ENCODE results near the gene SMCO4. TPM values are rescaled to one million over a fixed set of nuclear protein-coding genes. Genes with fewer than 3 reads are reported as not detected.
"Not testable (repeated sequence)": the region's sequence is repeated elsewhere in the genome, so short reads cannot be mapped to it uniquely, and the experiment has no call there.

The SMCO4 gene
- polyA plus RNA-seq, 10 donors: 6.5 to 17.5 (median 10.3) TPM

DNA sequence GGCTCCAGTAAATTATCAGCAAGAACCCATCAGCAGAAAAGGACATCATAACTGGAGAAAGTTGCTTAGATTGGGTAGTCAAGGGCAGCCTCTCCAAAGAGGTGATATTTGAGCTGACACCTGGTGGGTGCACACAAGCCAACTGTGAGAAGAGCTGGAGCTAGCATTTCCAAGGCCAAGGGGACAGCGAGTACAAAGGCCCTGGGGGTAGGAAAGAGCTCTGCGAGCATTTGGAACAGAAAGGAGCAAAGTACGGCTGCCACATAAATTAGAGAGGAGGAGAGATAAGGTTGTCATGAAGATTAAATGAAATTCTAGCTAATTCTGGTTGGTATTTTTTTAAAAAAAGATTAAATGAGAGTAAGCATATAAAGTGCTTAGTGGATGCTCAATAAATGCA, 21.7 kb upstream of the SMCO4 start:
- DNase-seq: no peak

DNA sequence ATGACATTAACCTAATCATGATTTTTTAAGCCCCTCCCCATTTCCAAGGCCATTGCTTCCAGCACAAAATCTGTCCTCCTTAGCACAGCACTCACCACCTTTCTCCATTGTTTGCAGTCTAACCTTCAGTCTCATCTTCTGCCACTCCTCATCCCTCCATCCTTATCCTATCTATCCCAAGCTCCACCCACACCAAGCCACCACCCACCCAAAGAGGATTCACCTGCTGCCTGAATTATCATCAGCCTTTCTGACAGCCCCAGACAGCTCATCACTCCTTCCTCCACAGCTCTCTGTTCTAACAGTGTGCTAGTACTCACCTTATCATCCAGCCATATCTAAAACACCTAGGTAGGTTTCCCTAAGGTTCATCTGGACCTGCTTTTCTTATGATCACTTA, 20.7 kb upstream of the SMCO4 start:
- DNase-seq: no peak

DNA sequence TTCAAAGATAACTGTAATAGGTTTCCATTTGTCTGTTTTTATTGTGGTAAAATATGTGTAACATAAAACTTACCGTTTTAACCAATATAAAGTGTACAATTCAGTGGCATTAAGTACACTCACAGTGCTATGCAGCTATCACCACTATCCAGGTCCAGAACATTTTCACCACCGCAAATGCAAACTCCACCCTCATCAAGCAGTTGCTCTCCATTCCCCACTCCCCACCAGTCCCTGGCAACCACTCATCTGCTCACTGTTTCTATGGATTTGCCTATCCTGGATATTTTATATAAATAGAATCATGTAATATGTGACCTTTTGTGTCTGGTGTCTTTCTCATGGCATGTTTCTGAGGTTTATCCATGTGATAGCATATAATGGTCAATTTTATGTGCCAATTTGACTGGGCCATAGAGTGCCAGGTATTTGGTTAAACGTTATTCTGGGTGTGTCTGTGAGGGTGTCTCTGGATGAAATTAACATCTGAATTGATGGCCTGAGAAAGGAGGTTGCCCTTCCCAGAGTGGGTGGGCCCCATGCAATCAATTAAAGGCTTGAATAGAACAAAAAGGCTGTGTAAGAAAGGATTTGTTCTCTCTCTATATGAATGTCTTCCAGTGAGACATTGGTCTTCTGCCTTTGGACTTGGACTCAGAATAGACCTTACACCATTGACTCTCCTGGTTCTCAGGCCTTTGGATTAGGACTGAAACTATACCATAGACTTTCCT, 17.2 kb upstream of the SMCO4 start:
- DNase-seq: no peak

DNA sequence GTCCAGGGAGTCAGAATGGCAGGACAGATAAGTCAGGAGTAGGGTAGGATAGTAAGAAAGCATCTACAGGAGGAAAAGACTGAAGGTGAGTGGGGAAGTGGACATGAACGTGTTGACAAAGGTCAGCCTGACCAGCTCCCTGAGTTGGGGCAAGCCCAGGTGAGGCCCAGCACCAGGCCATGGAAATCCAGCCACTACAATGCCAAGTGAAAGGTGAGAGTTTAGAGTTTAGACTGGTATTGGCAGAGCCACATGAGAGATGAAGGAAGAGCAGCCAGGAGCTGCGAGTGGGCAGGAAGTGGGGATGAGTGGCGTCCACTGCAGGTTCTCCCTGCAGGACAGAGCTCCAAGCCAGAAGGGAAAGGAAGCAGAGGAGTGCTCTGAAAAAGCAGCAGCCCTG, 16.5 kb upstream of the SMCO4 start:
- no peak for DNase-seq

DNA sequence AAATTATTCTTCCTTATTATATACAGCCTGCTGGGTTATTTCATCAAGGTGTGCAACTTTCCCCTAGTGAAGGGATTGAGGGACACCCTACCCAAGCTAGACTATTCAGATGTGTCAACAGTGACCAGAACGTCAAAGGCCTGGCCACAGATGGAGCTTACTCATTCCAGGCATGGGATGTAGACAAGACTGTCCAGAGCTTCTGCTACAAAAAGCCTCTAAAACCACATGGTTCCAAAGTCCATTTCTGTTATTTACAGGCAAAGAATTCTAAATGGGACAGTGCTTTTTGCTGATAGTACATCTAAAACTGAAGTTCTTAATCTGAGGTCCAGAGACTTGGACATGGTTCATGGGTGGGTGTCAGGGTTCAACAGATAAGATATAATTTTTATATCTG, 9.7 kb upstream of the SMCO4 start:
- DNase-seq: no peak

GRCh38 chr11:93549976-93550375, 6.8 kb upstream of the SMCO4 start:
- DNase-seq: no peak

GRCh38 chr11:93548679-93549319, 5.6 kb upstream of the SMCO4 start:
- DNase-seq: no peak

DNA sequence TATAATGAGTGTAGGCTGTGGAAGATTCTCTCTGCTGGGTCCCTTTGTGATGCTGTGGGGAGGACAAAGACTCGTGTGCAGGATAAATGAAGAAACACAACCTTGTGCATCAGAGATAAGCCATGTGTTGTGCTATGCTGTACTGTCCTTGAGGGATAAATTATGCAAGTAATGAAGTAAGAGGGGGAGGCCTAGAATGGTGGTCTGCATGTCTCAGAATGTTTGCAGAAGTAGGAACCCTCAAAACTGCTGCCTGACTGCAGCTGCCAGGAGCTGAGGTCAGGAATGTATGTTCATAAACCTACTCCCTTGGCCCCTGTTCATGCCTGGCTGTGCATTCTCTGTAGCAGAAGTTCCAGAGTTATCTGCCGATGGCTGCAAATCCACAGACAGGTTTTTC, 4.6 kb upstream of the SMCO4 start:
- no peak for DNase-seq

DNA sequence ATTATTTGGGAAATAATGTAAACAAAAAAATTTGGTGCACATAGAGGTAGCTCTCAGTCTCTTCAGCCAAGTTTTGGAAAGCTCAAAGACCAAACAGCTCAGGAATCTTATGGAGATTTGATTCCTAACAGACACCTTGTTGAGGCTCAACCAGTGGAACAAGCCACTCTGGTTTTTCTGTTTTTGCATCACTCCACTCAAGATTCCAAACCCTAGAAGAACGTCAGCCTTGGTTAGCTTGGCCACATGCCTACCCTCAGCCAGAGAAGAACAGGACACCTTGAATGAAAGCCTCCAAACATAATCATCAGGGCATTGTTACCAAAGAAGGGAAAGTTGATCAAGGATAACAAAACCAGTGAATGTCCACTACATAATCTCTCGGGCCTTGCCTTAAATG, 3.8 kb upstream of the SMCO4 start:
- no peak for DNase-seq

DNA sequence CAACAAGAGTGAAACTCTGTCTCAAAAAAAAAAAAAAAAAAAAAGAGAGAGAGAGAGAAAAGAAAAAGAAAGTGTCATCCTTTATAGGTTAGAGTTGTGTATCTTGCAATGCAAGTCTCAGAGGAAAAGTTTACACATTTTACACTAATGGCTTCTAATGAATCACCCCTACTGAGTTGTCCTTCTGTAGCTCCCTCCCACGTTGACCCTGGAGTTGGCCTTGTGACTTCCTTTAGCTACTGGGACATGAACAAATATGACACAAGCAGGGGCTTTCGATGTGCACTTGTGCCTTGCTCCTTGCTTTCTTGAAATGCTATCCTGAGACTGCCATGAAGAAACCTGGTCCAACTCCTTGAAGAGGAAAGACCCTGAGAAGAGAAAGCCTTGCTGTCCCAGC, 2.4 kb upstream of the SMCO4 start:
- no peak for DNase-seq

DNA sequence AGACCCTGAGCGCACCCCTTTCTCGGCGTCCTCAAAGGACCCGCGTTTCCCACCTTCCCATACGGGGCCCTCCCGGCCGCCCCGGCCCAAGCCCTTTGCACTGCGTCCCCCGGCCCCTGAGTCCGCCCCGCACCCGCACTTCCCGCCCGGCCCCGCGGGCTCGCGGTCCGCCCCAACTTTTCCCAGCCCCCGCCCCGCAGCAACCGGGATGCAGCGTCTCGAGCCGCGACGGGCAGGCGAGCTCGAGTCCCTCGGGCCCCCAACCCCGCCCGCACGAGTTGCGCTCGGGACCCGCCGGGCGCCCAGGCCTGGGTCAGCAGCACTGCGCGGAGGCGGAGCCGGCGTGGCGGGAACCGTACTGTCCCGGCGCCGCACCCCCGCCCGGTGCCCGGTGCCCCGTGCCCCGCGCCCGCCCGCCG, 371 bp downstream of the SMCO4 start:
- no peak for DNase-seq

DNA sequence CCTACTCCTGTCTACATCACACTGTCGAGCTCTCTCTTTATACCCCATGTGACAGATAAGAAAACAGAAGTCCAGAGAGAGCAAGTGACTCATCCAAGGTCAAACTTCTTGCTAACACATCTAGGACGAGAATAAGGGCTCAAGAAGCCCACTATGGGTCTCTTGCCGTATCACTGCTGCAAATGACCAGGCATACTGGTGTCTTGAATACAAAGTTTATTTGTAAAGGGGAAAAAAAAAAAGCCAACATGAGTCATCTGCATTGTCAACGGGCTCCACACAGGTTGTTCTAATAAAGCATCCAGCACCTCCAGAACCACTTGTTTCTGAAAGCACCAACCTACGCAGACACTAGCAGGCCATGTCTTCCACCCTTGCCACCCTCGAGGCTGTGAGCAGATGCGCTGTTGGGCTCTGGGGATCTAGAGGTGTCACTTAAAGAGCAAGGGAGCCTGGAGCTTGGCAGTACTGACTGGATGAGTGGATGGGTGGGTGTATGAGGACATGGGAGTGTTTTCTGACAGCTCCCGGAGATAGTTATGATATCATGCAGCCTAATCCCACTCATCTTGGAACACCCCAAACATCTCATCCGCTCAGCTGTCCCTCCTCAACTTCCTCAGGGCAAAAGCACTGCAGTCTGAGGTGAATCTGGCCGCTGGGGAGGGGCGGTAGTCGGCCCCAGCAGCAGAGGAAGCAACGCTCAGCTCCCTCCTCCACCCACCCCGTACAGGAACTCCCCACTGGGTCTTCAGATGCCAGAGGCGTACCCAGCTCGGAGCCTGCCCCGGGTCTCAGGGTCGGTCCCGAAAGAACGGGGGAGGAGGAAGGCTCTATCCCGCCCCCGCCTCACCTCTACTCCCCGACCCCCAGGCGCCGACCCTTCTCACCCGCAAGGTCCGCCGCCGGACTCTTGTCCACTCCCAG, 1.0 kb downstream of the SMCO4 start:
- peak in 1 of 3 donors; percentile 70 for DNase-seq

GRCh38 chr11:93540896-93541553, 2.2 kb downstream of the SMCO4 start:
- DNase-seq: no peak

DNA sequence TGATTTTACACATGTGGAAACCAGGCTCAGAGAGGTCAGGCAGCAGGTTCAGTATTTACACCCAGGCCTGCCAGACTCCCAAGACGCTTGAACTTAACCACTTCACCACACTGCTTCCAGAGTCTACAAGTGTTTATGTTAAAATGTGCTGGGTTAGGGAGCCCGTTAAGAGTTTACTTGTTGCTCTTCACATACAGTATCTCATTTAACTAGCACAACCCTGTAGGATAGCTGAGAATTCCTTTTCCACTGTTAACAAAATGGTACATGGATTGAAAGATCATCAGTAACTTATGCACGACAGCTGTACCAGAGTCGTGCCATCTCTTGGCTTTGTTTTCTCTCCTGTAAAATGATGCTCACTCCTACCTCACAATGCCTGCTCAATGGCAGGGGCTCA, 2.9 kb downstream of the SMCO4 start:
- no peak for DNase-seq

GRCh38 chr11:93537767-93538261, 5.4 kb downstream of the SMCO4 start:
- DNase-seq: no peak

DNA sequence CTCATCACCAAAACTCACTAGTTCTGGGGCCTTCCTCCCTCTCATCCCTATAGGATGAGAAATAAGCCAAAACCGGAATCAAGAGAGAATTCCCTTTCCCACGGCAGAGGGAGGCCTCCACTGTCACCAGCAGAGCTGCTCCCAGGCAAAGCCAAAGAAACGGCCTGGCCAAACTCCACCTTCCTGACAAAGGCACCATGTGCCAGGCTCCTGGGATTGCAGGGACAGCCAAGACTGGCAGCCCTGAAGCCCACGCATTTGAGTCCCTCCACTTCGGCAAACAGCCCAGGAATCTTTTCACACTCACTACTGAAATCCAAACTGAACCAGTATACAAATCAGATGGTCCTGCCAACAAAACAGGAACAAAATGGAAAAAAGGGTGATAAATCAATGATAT, 6.1 kb downstream of the SMCO4 start:
- no peak for DNase-seq

DNA sequence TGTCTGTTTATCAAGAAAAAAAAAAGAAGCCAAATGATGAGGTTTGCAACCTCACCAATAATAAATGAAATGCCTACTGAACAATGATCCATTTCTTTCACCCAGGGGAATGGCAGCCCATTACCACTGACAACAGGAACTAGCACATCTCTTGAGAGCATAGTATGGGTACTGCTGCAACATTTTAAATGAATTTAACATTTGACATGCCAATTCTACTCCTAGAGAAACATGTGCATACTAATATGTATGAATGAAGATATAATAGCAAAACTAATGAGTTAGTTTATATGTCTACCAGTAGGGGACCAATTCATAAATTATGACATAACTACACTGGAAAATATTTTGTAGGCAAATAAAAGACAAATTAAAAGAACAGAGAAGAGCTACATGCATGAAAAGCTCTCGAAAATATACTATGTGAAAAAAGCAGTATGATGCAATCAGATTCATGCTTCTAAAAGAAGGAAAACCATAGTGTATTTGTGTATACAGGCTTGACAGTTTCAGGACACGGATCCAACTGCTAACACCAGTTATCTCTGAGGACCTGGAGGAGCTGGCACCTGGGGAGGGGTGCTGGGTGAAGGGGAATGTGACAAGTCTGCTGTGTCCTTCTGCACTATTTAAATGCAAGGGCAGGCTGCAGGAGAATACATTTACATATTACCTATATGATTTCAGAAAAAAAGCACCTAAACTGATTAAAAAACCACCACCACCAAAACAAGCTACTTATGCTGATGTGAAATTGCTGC, 6.9 kb downstream of the SMCO4 start:
- DNase-seq: no peak

- not testable (repeated sequence) for DNase-seq
Measured at GRCh38 chr11:93535578-93535977, 7.6 kb downstream of the SMCO4 start.

DNA sequence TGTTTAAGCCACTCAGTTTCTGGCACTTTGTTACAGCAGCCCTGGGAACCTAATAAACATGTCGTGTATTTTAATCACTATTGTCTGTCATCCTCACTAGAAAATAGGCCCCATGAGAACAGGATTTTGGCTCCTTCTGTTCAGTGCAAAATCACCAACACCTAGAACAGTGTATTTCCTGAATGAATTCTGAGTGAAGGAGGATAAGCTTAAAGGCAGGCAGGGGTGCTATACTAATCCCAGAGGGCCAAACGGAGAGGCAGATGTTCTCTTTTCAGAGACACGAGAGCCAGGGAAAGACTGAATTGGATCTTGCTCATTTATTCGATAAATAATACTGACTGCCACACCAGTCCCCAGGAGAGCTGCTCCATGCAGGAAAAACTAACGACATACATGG, 10.4 kb downstream of the SMCO4 start:
- DNase-seq: no peak

DNA sequence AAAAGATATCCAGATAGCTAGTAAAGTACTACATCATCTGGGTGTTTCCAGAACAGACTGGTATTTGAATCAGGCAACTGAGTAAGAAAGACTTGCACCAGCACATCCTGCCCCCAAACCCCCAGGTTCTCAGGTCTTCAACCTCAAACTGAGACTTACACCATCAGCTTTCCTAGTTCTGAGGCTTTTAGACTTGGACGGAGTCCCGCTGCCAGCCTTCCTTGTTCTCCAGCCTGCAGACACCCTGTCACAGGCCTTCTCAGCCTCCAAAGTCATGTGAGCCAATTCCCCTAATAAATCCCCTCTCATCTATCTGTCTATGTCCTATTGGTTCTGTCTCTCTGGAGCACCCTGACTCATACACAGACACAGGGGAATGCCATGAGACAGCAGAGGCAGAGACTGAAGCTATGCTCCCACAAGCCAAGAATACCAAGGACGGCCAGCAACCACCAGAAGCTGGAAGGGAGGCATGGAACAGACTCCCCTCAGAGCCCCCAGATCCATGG, 10.9 kb downstream of the SMCO4 start:
- no peak for DNase-seq

DNA sequence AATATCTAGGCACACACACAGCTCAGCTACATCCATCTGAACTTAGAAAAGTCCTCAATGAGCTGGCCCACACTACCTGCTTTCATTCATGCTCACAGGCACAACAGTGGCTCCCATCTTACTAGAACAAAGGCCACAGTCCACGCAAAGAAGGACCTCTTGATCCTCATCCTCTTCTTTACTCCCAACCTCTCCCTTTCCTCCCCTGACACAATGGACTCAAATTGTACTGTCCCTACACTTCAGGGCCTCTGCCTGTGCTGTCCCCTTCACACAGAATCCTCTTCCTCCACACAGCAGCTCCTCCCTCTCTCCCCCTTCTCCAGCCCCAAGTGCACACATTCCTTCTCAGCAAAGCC, 12.7 kb downstream of the SMCO4 start:
- DNase-seq: no peak
